Measurements from ENCODE around the gene RGS3.
"Not testable (repeated sequence)": the region's sequence is repeated elsewhere in the genome, so short reads cannot be mapped to it uniquely, and the experiment has no call there.

Gene RGS3

DNA sequence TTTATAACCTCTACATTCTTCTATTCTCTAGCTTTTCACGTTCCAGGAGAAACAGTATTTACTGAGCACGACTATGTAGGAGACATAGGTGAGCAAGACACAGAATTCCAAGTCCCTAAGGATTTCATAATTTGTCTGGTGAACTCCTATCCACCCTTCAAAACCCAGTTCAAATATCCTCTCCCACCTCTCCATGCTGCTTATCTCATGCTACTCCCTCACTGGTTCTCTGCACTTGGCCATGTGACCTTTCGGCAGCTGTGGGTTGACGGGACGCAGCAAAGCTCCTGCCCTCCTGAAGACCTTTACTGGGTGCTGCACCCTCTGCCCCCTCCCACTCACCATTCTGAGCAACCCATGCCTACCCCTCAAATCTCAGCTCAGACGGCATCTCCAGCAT lies 173.2 kb downstream of the RGS3 start:
- DNase-seq: no peak

DNA sequence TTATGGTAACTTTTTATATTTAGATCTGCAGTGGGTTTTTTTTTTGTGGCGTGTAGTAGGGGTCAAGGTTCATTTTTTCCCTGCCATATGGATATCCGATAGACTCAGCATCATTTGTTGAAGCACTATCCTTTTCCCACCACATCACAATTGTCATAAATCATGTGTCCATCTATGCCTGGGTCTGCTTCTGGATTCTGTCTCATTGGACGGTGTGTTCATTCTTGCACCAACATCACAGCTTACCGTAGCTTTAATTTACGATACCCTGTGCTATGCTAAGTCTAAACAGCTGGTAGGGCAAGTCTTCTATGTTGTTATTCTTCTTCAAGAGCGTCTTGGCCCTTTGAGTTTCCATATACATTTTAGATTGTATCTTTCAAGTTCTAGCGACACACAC lies 175.0 kb downstream of the RGS3 start:
- DNase-seq: no peak

GRCh38 chr9:113638897-113639296 lies 175.4 kb downstream of the RGS3 start:
- DNase-seq: no peak

DNA sequence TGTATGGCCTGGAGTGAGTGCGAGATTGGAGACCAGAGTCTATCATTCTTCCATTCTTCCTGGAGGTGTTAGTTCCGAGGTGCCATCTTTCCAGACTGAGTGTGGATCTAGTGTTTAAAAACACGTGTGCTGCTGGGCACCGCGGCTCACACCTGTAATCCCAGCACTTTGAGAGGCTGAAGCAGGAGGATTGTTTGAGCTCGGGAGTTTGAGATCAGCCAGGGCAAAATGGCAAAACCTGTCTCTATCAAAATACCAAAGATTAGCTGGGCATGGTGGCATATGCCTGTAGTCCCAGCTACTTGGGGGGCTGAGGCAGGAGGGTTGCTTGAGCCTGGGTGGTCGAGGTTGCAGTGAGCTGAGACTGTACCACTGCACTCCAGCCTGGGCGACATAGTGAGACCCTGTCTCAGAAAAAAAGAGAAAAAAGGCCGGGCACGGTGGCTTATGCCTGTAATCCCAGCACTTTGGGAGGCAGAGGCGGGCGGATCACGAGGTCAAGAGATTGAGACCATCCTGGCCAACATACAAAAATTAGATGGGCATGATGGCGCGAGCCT lies 176.0 kb downstream of the RGS3 start:
- not testable (repeated sequence) for DNase-seq

GRCh38 chr9:113640418-113640817 lies 176.9 kb downstream of the RGS3 start:
- DNase-seq: no peak

GRCh38 chr9:113641100-113641885 lies 177.8 kb downstream of the RGS3 start:
- DNase-seq: no peak

DNA sequence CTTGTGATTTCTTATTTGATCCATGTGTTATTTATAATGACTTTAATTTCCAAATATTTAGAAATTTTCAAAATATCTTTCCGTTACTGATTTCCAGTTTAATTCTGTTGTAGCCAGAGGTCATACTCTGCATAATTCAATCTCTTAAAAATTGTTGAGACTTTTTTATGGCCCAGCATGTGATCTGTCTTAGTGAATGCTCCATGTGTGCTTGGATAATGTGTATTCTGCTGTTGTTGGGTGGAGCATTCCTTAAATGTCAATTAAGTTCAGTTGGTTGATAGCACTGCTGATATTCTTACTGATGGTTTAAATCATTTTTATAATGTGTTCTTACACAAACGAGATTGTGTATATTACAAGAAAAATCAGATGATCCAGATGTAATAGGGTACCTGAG lies 180.8 kb downstream of the RGS3 start:
- no peak for DNase-seq

DNA sequence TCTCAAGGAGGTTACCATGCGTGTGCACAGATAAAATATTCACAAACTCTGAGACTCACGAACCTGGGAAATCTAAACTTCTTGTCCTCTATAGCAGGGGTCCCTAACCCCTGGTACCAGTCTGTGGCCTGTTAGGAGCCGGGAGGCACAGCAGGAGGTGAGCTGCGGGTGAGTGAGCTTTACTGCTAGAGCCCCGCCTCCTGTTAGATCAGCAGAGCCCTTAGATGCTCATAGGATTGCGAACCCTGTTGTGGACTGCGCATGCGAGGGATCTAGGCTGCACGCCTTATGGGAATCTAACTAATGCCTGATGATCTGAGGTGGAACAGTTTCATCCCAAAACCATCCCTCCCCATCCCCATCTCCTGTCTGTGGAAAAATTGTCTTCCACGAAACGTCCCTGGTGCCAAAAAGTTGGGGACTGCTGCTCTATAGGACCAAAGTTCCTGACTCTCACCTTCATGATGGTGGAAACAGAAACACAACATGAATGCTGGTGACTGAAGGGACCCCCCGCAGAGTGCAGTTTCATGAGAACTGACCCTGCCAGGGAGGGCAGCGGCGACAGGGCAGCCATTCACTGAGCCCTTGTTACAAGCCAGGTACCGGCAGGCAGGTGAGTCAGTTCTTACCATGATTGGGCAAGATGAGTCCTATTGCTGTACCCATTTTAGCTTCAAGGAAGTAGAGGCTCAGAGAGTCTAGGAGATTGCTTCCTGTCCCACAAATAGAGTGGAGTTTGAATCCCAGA lies 181.9 kb downstream of the RGS3 start:
- no peak for DNase-seq

- DNase-seq: no peak
Observed at GRCh38 chr9:113645978-113646253, 182.4 kb downstream of the RGS3 start.

GRCh38 chr9:113646491-113646890 lies 183.0 kb downstream of the RGS3 start:
- no peak for DNase-seq
